H1 (cell line): ENCODE results near the gene ANXA6. TPM values are rescaled to one million over a fixed set of nuclear protein-coding genes. Genes with fewer than 3 reads are reported as not detected.

Experiments used
- CTCF ChIA-PET: fragments of 300-600 bp; sonication (Branson Sonifier 250); formaldehyde crosslinking; loops from one replicate; lab custom pipeline; 2021; ENCODE audit not compliant: partially characterized antibody; lab: Charles Lee
- POLR2A ChIA-PET: fragments of 300-600 bp; sonication (Branson Sonifier 250); formaldehyde crosslinking; loops from one replicate; lab custom pipeline; 2021; ENCODE audit warnings: inconsistent platforms; ENCODE audit not compliant: partially characterized antibody; lab: Charles Lee
- DNase-seq, 2 experiments: peaks; one replicate each; pipeline versions ENCODE4 v3.0.0 to v3.0.0-alpha.2; 2010 to 2022; ENCODE audit warnings: low spot score in 2 of 2, low read depth in 1 of 2, mixed read lengths in 1 of 2
- FAIRE-seq: peaks from 2 replicates; lab custom pipeline; 2011; peaks lifted over from hg19 to GRCh38; lab: Jason Lieb, UNC
- H2AFZ ChIP-seq: 2 replicates; pipeline ENCODE4 v1.8.1; 2012; ENCODE audit warnings: low read length, inconsistent platforms
- H2AK5ac ChIP-seq: 2 replicates; pipeline ENCODE4 v1.6.1; 2013; ENCODE audit warnings: low read depth, low read length
- H2BK120ac ChIP-seq: replicated peaks from 2 replicates; pipeline ENCODE3; 2013; ENCODE audit warnings: low read depth, low read length, inconsistent platforms
- H2BK12ac ChIP-seq: 2 replicates; pipeline ENCODE4 v1.6.1; 2013; ENCODE audit warnings: low read depth, low read length
- H2BK15ac ChIP-seq: 2 replicates; pipeline ENCODE4 v1.6.1; 2013; ENCODE audit warnings: low read length
- H2BK20ac ChIP-seq: 2 replicates; pipeline ENCODE4 v1.6.1; 2013; ENCODE audit warnings: low read length
- H2BK5ac ChIP-seq: 2 replicates; pipeline ENCODE4 v1.6.1; 2013; ENCODE audit warnings: low read depth, low read length
- H3K14ac ChIP-seq: 2 replicates; pipeline ENCODE4 v1.6.1; 2013; ENCODE audit warnings: inconsistent platforms; ENCODE audit not compliant: insufficient read length
- H3K18ac ChIP-seq: 2 replicates; pipeline ENCODE4 v1.6.1; 2013; ENCODE audit warnings: low read length; ENCODE audit errors: extremely low read depth
- H3K23ac ChIP-seq: 2 replicates; pipeline ENCODE4 v1.6.1; 2013; ENCODE audit warnings: inconsistent platforms; ENCODE audit not compliant: insufficient read length
- H3K23me2 ChIP-seq: 2 replicates; pipeline ENCODE4 v1.6.1; 2013; ENCODE audit warnings: low read depth, low read length
- H3K27ac ChIP-seq: 2 replicates; pipeline ENCODE4 v1.6.1; 2011; ENCODE audit warnings: low read depth, low read length, inconsistent platforms
- H3K27me3 ChIP-seq, 4 experiments: replicated peaks in 1 of 4; 1 replicate in 1 of 4; 2 replicates in 3 of 4; pipeline versions ENCODE4 v1.6.1 to v1.8.1; 2011 to 2013; ENCODE audit warnings: low read length in 3 of 4, mild to moderate bottlenecking in 3 of 4, inconsistent platforms in 2 of 4, mixed read lengths in 2 of 4, moderate library complexity in 1 of 4; ENCODE audit not compliant: control insufficient read depth in 3 of 4, insufficient read depth in 3 of 4; ENCODE audit errors: extremely low read depth in 1 of 4
- H3K36me3 ChIP-seq, 4 experiments: 2 replicates each; pipeline versions ENCODE4 v1.6.1 to v1.8.1; 2011 to 2013; ENCODE audit warnings: mild to moderate bottlenecking in 4 of 4, low read length in 3 of 4, moderate library complexity in 2 of 4, control low read depth in 1 of 4, inconsistent platforms in 1 of 4; ENCODE audit not compliant: insufficient read depth in 4 of 4, control insufficient read depth in 2 of 4
- H3K4ac ChIP-seq: replicated peaks from 2 replicates; pipeline ENCODE3; 2013; ENCODE audit warnings: low read length, low read depth, mixed read lengths, inconsistent platforms; ENCODE audit not compliant: insufficient read length
- H3K4me1 ChIP-seq, 4 experiments: replicated peaks in 1 of 4; 1 replicate in 1 of 4; 2 replicates in 3 of 4; pipeline versions ENCODE4 v1.6.1 to v1.8.1; 2011 to 2013; ENCODE audit warnings: low read length in 3 of 4, inconsistent platforms in 2 of 4, mixed read lengths in 1 of 4; ENCODE audit not compliant: insufficient read depth in 4 of 4, control insufficient read depth in 3 of 4
- H3K4me2 ChIP-seq, 2 experiments: 2 replicates each; pipeline versions ENCODE4 v1.6.1 to v1.8.1; 2011 to 2013; ENCODE audit warnings: low read depth in 2 of 2, low read length in 2 of 2, control low read depth in 1 of 2, inconsistent platforms in 1 of 2, mild to moderate bottlenecking in 1 of 2; ENCODE audit not compliant: insufficient read depth in 1 of 2
- H3K4me3 ChIP-seq, 4 experiments: fragments of 200-600, 300-600 bp in 1 of 4; sonication (generic), shearing (Covaris generic), sonication (Bioruptor Twin) in 1 of 4; 2 replicates each; pipeline versions ENCODE4 v1.5.1 to v1.8.1; 2011 to 2016; ENCODE audit warnings: low read length in 4 of 4, low read depth in 3 of 4, control low read depth in 2 of 4, inconsistent platforms in 2 of 4, mild to moderate bottlenecking in 2 of 4, mixed read lengths in 1 of 4, moderate library complexity in 1 of 4; ENCODE audit not compliant: insufficient read depth in 2 of 4; ENCODE audit errors: extremely low read depth in 1 of 4
- H3K56ac ChIP-seq: replicated peaks from 2 replicates; pipeline ENCODE3; 2013; ENCODE audit warnings: low read depth, mild to moderate bottlenecking, mixed read lengths, low read length, inconsistent platforms; ENCODE audit not compliant: insufficient read length
- H3K79me1 ChIP-seq: 2 replicates; pipeline ENCODE4 v1.6.1; 2013; ENCODE audit warnings: low read depth, low read length, control low read depth
- H3K79me2 ChIP-seq, 2 experiments: 2 replicates each; pipeline versions ENCODE4 v1.6.1 to v1.8.1; 2012 to 2013; ENCODE audit warnings: low read length in 2 of 2, mild to moderate bottlenecking in 2 of 2, inconsistent platforms in 1 of 2; ENCODE audit not compliant: insufficient read depth in 2 of 2, control insufficient read depth in 1 of 2
- H3K9ac ChIP-seq, 4 experiments: replicated peaks in 1 of 4; 1 replicate in 1 of 4; 2 replicates in 3 of 4; pipeline versions ENCODE4 v1.6.1 to v1.8.1; 2011 to 2013; ENCODE audit warnings: low read depth in 3 of 4, low read length in 3 of 4, control low read depth in 2 of 4, mild to moderate bottlenecking in 2 of 4, moderate library complexity in 2 of 4, inconsistent platforms in 1 of 4; ENCODE audit errors: extremely low read depth in 1 of 4
- H3K9me3 ChIP-seq, 2 experiments: 2 replicates each; pipeline versions ENCODE4 v1.6.1 to v1.8.1; 2012 to 2013; ENCODE audit warnings: mild to moderate bottlenecking in 2 of 2, moderate library complexity in 2 of 2, control low read depth in 1 of 2, inconsistent platforms in 1 of 2, low read depth in 1 of 2, low read length in 1 of 2, mixed read lengths in 1 of 2; ENCODE audit not compliant: insufficient read depth in 2 of 2
- H4K20me1 ChIP-seq, 2 experiments: replicated peaks in 1 of 2; 2 replicates each; pipeline versions ENCODE3 to v1.8.1; 2011 to 2013; ENCODE audit warnings: inconsistent platforms in 2 of 2, low read length in 2 of 2, mild to moderate bottlenecking in 1 of 2; ENCODE audit not compliant: insufficient read depth in 2 of 2, control insufficient read depth in 1 of 2
- H4K5ac ChIP-seq: 2 replicates; pipeline ENCODE4 v1.6.1; 2013; ENCODE audit warnings: low read length, low read depth, mixed read lengths, inconsistent platforms; ENCODE audit not compliant: insufficient read length
- H4K8ac ChIP-seq: 2 replicates; pipeline ENCODE4 v1.8.0; 2013; ENCODE audit warnings: mild to moderate bottlenecking, moderate library complexity, low read length, inconsistent platforms; ENCODE audit not compliant: insufficient read depth; ENCODE audit errors: extremely low read depth
- H4K91ac ChIP-seq: replicated peaks from 2 replicates; pipeline ENCODE3; 2013; ENCODE audit warnings: low read length, mixed read lengths, inconsistent platforms; ENCODE audit not compliant: insufficient read length
- BRCA1 ChIP-seq: IDR thresholded peaks from 2 replicates; pipeline ENCODE4 v1.6.1; 2012; ENCODE audit warnings: low read depth, low read length, improper control_type of control experiment
- CEBPB ChIP-seq: IDR thresholded peaks from 2 replicates; pipeline ENCODE4 v1.6.1; 2012; ENCODE audit warnings: low read depth, low read length
- EGR1 ChIP-seq: IDR thresholded peaks from 2 replicates; pipeline ENCODE4 v1.6.1; 2011; ENCODE audit warnings: low read depth, low read length, borderline replicate concordance
- GABPA ChIP-seq: IDR thresholded peaks from 2 replicates; pipeline ENCODE4 v1.6.1; 2011; ENCODE audit warnings: mild to moderate bottlenecking, low read length, moderate library complexity, borderline replicate concordance; ENCODE audit not compliant: insufficient read depth
- HDAC2 ChIP-seq, 2 experiments: fragments of 300-600 bp in 1 of 2; sonication (generic) in 1 of 2; IDR thresholded peaks; 2 replicates each; pipeline ENCODE4 v1.6.1; 2011 to 2012; ENCODE audit warnings: low read depth in 2 of 2, low read length in 2 of 2, mild to moderate bottlenecking in 2 of 2, moderate library complexity in 2 of 2, borderline replicate concordance in 1 of 2, inconsistent platforms in 1 of 2
- JUND ChIP-seq: IDR thresholded peaks from 2 replicates; pipeline ENCODE4 v1.6.1; 2011; ENCODE audit warnings: mild to moderate bottlenecking, improper control_type of control experiment, low read length
- KDM4A ChIP-seq: IDR thresholded peaks from one replicate; pipeline ENCODE4 v1.7.1; 2012; ENCODE audit warnings: low read depth, mild to moderate bottlenecking, moderate library complexity, low read length, inconsistent platforms; ENCODE audit not compliant: severe bottlenecking
- POLR2AphosphoS5 ChIP-seq: IDR thresholded peaks from 2 replicates; pipeline ENCODE4 v1.6.1; 2011; ENCODE audit warnings: low read depth, low read length
- POU5F1 ChIP-seq: IDR thresholded peaks from 2 replicates; pipeline ENCODE4 v1.6.1; 2011; ENCODE audit warnings: low read depth, mild to moderate bottlenecking, low read length, moderate library complexity
- RBBP5 ChIP-seq: IDR thresholded peaks from 2 replicates; pipeline ENCODE4 v1.7.1; 2012; ENCODE audit warnings: low read depth, mild to moderate bottlenecking, inconsistent platforms, low read length, moderate library complexity, borderline replicate concordance
- RNF2 ChIP-seq: fragments of 200-900, 300-1000 bp; sonication (generic); IDR thresholded peaks from 2 replicates; pipeline ENCODE4 v1.7.1; 2016; ENCODE audit warnings: borderline replicate concordance, low read depth, mild to moderate bottlenecking, antibody characterized with exemption, low read length; ENCODE audit not compliant: poor library complexity, severe bottlenecking; ENCODE audit errors: missing control alignments
- SIN3A ChIP-seq, 2 experiments: IDR thresholded peaks in 1 of 2; conservative IDR thresholded peaks in 1 of 2; 2 replicates each; pipeline ENCODE4 v1.6.1; 2011 to 2012; ENCODE audit warnings: low read length in 2 of 2, improper control_type of control experiment in 1 of 2, low read depth in 1 of 2, mild to moderate bottlenecking in 1 of 2
- SIRT6 ChIP-seq: IDR thresholded peaks from one replicate; pipeline ENCODE4 v1.7.1; 2012; ENCODE audit warnings: low read length, inconsistent platforms
- SP2 ChIP-seq: IDR thresholded peaks from 2 replicates; pipeline ENCODE4 v1.6.1; 2012; ENCODE audit warnings: mild to moderate bottlenecking, low read length, inconsistent platforms
- WGBS, 2 experiments: shearing (Covaris generic) in 1 of 2; methylation state at CpG; one replicate each; pipeline versions ENCODE4 v1.1.6 to v1.1.7; 2013 to 2015; ENCODE audit warnings: low lambda C conversion rate in 2 of 2, mixed read lengths in 2 of 2, inconsistent platforms in 1 of 2, low coverage in 1 of 2, missing lambda C conversion rate in 1 of 2; ENCODE audit not compliant: insufficient replicate concordance in 2 of 2, insufficient coverage in 1 of 2, insufficient read length in 1 of 2; ENCODE audit errors: extremely low coverage in 1 of 2, missing lambda C conversion rate in 1 of 2; 5-methylcytosine and 5-hydroxymethylcytosine counted together
- polyA plus RNA-seq, 7 experiments: library from polyadenylated mRNA; depleted of rRNA in 3 of 7; stranded (reverse) in 5 of 7; unstranded in 2 of 7; fragments of >200 nt in 5 of 7; fragments of 200-250 nt in 2 of 7; gene quantifications; 1 replicate in 5 of 7; 2 replicates in 1 of 7; 4 replicates in 1 of 7; pipeline versions ENCODE4 v1.2.1 to v1.2.3, GENCODE V29; 2011 to 2013; ENCODE audit warnings: missing spikeins in 2 of 7, mixed read lengths in 2 of 7
- total RNA-seq: library from RNA; stranded (reverse); fragmentation: NEBNext Ultra II Directional; extraction: Animal tissue kit (Norgen Biotek cat#: 25700); gene quantifications from 2 replicates; pipeline ENCODE4 v1.2.1, GENCODE V29; 2021

Gene ANXA6
- total and polyA plus RNA-seq, 2 of the 8 experiments (the other 6 are each of a cell fraction or from before 2014, with no cell fraction given): 61.3 to 78.6 TPM

DNA sequence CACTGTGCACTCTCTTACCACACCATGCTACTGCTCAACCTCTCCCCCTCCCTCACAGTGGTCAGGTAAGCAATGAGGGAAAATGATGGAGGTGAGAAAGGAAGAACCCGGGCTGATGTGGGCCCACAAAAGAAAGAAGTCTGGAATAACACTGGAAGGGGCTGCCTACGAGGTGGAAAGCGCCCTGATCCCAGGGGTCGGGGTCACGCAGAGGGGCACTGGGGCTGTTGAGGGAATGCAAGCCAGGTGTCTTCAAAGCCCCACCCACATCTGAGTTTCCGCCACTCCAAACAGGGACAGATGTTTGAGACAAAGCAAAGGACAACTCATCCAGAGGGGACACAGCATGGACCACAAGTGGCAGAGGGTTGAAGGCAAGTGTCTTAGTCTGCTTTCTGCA lies 81.0 kb downstream of the ANXA6 start:
- Histone ChIP-seq H3K18ac (no peak overlapping the region; the same call in 1 of the 2 replicates), H3K56ac (no peak overlapping the region), H3K23ac (no peak overlapping the region), H3K9me3 (no peaks in the 10 kb centered on the region), H4K8ac (no peak overlapping the region), H3K4me2 (no peak overlapping the region), H3K79me1 (peaks cover 6% of the 10 kb centered on the region; the same call in 1 of the 2 replicates), H2BK20ac (no peak overlapping the region), H4K5ac (no peak overlapping the region), H3K23me2 (peaks cover 3% of the 10 kb centered on the region), H3K4me1 (peaks cover 0 to 4% (median 2%) of the 10 kb centered on the region in 4 experiments; a peak in 4 of 7 replicates), H3K14ac (no peak overlapping the region), H2AK5ac (no peak overlapping the region), H3K9ac (no peak overlapping the region), H3K79me2 (peaks cover 3 to 37% of the 10 kb centered on the region in 2 experiments; a peak in 3 of 4 replicates), H2BK120ac (no peak overlapping the region), H3K27me3 (no peaks in the 10 kb centered on the region), H2BK15ac (no peak overlapping the region), H2AFZ (no peak overlapping the region), H2BK12ac (0 out of 2 replicates have a peak overlapping the region, but pooled peaks have one; percentile 46), H4K91ac (no peak overlapping the region), H3K27ac (no peak overlapping the region), H3K4me3 (no peak overlapping the region), H4K20me1 (peaks cover 0 to 2% of the 10 kb centered on the region in 2 experiments), H3K4ac (no peak overlapping the region), H3K36me3 (no peaks in the 10 kb centered on the region), H2BK5ac (no peak overlapping the region)
- WGBS, 2 experiments: 93% methylated on average over 6 of the region's 6 CpGs; no CpG with 5 or more reads in 1 of the 2 experiments
- ChIA-PET CTCF (interaction anchor here (16.8 to 28.6 kb wide), 2 partner anchors 24 to 35 kb away, joined by 172 to 442 read pairs; no protein-coding TSS in a partner anchor), POLR2A (no interaction called here)
- no peak for FAIRE-seq
- no peak for DNase-seq
- TF ChIP-seq SIN3A (conservative IDR thresholded peaks at IDR 0.05 in 1 of 2, IDR thresholded peaks at IDR 0.05 in 1 of 2; ENCODE audit: low read depth in 1 of 2, low read length in 2 of 2) (no peak), RBBP5 (no peak), JUND (no peak), POU5F1 (no peak), BRCA1 (no peak), KDM4A (no peak), SP2 (no peak), POLR2AphosphoS5 (no peak), GABPA (no peak), EGR1 (no peak), HDAC2 (IDR thresholded peaks at IDR 0.05; ENCODE audit: borderline replicate concordance in 1 of 2, low read depth in 2 of 2, low read length in 2 of 2) (no peak), CEBPB (no peak), SIRT6 (no peak), RNF2 (no peak)
